Activated T-cell treated with anti-CD3 and anti-CD28 coated beads, Interleukin-2, amount 50 U/mL, for 72 hours (primary cell): Measurements from ENCODE around the gene HADH. TPM values are rescaled to one million over a fixed set of nuclear protein-coding genes. Genes with fewer than 3 reads are reported as not detected.
A peak's percentile ranks its signal among the peaks of the same experiment; 100 is the strongest.
"Not testable (repeated sequence)": the region's sequence is repeated elsewhere in the genome, so short reads cannot be mapped to it uniquely, and the experiment has no call there.

ENCODE experiments used
- ATAC-seq, 2 donors: fragments of 150-1000 bp; cut with Tn5 transposase; replicated peaks in 1 of 2; 2 replicates each; pipeline ENCODE4 v1.10.0; 2021; ENCODE audit warnings: moderate library complexity in 2 of 2, mild to moderate bottlenecking in 1 of 2
- DNase-seq, 2 donors: peaks; one replicate each; pipeline ENCODE4 v3.0.0; 2021 to 2022; ENCODE audit warnings: mixed read lengths in 1 of 2
- H3K27ac Mint-ChIP-seq: one replicate; pipeline ENCODE4 v1.8.0; 2022; ENCODE audit warnings: mild to moderate bottlenecking, moderate library complexity, mixed read lengths
- H3K27me3 Mint-ChIP-seq: one replicate; pipeline ENCODE4 v1.8.0; 2022; ENCODE audit warnings: low read depth, mixed read lengths
- H3K36me3 Mint-ChIP-seq, 2 donors: one replicate each; pipeline ENCODE4 v1.8.0; 2022; ENCODE audit warnings: mixed read lengths in 2 of 2, mild to moderate bottlenecking in 1 of 2; ENCODE audit not compliant: insufficient read depth in 2 of 2
- H3K4me1 Mint-ChIP-seq: one replicate; pipeline ENCODE4 v1.8.0; 2022; ENCODE audit warnings: low read depth, mixed read lengths
- H3K4me3 Mint-ChIP-seq, 2 donors: one replicate each; pipeline ENCODE4 v1.8.0; 2022; ENCODE audit warnings: mild to moderate bottlenecking in 2 of 2, mixed read lengths in 2 of 2, moderate library complexity in 2 of 2
- H3K9me3 Mint-ChIP-seq, 2 donors: one replicate each; pipeline ENCODE4 v1.8.0; 2022; ENCODE audit warnings: mixed read lengths in 2 of 2
- total RNA-seq, 2 donors: library from RNA; stranded (reverse); gene quantifications; one replicate each; pipeline ENCODE4 v1.2.3, GENCODE V29; 2022

The HADH gene
- total RNA-seq, 2 donors from 2014 or later = 35.7 to 45.7 TPM

DNA sequence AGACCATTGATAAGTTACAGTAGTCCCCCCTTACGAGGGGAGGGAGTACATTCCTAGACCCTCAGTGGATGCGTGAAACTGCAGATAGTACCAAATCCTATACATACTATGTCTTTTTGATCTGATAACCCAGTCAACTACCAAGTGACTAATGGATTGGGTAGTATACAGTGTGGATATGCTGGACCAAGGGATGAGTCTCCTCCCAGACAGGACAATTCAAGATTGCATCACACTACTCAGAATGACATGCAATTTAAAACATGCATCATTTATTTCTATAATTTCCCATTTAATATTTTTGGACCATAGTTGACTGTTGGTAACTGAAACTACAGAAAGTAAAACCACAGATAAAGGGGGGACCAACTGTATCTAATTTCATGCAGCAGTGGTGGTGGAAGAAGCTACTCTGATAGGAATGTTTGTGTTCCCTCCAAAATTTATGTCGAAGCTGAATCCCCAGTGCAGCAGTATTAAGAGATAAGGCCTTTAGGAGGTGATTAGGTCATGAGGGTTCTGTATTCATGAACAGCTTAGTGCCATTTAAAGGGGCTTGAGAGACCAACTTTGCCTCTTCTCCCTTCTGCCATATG is 11.9 kb downstream of the HADH start:
- Mint-ChIP-seq H3K27ac (no peak overlapping the region), H3K4me1 (peaks cover 59% of the 10 kb centered on the region), H3K9me3 (peaks cover 3 to 4% of the 10 kb centered on the region in 2 donors), H3K4me3 (no peak overlapping the region), H3K36me3 (peaks cover 5 to 20% of the 10 kb centered on the region in 2 donors), H3K27me3 (no peaks in the 10 kb centered on the region)
- DNase-seq = no peak
- ATAC-seq = no peak

DNA sequence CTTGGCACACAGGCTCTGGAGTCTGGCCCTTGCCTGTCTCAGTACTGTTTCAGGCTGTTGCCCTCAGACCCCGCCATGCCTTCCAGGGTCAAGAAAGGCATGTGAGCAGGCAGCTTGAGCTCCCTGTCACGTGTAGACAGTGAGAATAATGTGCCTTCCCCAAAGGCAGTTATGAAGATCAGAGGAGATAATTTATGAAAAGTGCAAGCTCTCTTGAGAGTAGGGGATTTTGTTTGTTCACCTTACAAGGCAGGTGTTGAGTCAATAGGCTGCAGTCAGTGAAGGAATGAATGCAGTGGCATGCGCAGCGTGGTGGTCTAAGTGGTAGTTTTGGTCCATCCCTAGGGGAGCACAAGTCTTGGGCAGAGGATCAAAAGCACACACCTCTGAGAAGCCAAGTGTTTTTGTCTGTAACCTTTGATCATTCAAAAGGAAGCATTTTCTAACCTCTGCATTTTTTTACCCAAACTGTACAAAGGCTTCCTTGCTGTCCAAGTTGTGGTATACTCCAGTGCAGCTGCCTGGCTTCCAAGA is 14.4 kb downstream of the HADH start:
- H3K4me1 Mint-ChIP-seq = peaks cover 40% of the 10 kb centered on the region
- H3K36me3 Mint-ChIP-seq = peaks cover 5 to 18% of the 10 kb centered on the region in 2 donors
- peak overlapping the region in 1 of 2 donors; percentile 29 for H3K4me3 Mint-ChIP-seq
- no peak overlapping the region for H3K27ac Mint-ChIP-seq
- ATAC-seq (peak; percentile 22 to 39), DNase-seq (no peak)
- no peaks in the 10 kb centered on the region for H3K27me3 Mint-ChIP-seq
- H3K9me3 Mint-ChIP-seq = peaks cover 3 to 4% of the 10 kb centered on the region in 2 donors

DNA sequence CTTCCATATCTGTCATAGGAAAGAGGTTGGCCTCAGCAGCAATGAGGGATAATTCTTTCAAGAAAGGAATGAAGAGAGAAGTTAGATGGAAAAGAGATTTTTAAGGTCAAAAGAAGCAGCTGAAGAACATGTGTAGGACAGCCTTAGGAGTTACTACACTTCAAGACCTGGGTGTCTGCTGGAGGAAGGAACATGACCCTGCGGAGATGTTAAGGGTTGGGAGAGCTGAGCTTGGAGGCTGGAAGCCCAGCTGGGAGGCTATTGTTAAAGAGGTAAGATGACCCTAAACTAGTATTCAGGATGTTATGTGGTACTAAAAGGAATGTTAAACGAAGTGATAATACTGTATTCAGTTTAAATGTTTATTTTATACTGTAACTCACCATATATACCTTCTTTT is 15.0 kb downstream of the HADH start:
- Mint-ChIP-seq H3K36me3 (peaks cover 3 to 12% of the 10 kb centered on the region in 2 donors), H3K27me3 (no peaks in the 10 kb centered on the region), H3K4me1 (peaks cover 34% of the 10 kb centered on the region), H3K9me3 (peaks cover 3 to 4% of the 10 kb centered on the region in 2 donors), H3K4me3 (no peak overlapping the region), H3K27ac (no peak overlapping the region)
- no peak for ATAC-seq
- DNase-seq = no peak

DNA sequence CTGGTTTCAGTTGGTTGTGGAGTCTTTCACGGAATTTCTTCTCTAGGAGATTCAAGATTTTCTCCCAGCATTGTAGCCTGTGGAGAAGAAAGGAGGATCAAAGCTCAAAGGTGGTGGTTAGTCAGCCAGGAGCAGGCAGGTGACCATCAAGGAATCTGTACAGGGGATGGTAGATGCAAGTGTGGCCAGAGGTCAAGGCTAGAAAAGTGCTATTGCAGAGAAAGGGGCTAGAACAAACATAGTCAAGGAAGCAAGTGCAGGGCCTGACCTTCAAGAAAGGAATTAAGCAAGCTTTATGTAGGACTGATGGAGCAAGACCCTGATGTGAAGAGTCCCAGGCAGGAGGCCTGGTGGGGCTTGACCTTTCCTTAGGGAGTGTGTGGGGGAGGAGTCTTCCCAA is 16.1 kb downstream of the HADH start:
- H3K27ac Mint-ChIP-seq = no peak overlapping the region
- peaks cover 0 to 8% of the 10 kb centered on the region in 2 donors for H3K36me3 Mint-ChIP-seq

DNA sequence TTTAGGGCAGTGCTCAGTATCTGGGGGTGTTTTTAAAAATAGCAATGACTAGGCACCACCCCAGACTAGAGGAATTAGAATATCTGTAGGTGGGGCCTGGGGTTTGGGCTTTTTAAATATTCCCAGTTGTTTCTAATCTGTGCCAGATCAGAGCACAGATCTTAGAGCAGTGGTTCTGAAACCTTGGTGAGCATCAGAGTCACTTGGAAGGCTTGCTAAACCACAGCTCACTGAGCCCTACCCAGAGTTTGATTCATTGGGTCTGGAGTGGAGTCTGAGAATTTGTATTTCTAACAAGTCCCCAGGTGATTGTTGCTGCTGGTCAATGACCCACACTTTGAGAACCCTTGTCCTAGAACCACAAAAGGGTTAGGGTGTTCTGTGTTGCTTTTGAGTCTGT is 16.7 kb downstream of the HADH start:
- ATAC-seq = peak in 1 of 2 donors; percentile 31
- DNase-seq = no peak
- Mint-ChIP-seq H3K4me3 (no peak overlapping the region), H3K36me3 (peaks cover 0 to 8% of the 10 kb centered on the region in 2 donors), H3K27ac (no peak overlapping the region), H3K4me1 (peaks cover 29% of the 10 kb centered on the region), H3K27me3 (no peaks in the 10 kb centered on the region), H3K9me3 (no peaks in the 10 kb centered on the region)

More for the DNA sequence above, 16.1 kb downstream of the HADH start:
- Mint-ChIP-seq H3K4me1 (peaks cover 29% of the 10 kb centered on the region), H3K27me3 (no peaks in the 10 kb centered on the region), H3K9me3 (peaks cover 0 to 1% of the 10 kb centered on the region in 2 donors), H3K4me3 (no peak overlapping the region)
- ATAC-seq (no peak), DNase-seq (no peak)

DNA sequence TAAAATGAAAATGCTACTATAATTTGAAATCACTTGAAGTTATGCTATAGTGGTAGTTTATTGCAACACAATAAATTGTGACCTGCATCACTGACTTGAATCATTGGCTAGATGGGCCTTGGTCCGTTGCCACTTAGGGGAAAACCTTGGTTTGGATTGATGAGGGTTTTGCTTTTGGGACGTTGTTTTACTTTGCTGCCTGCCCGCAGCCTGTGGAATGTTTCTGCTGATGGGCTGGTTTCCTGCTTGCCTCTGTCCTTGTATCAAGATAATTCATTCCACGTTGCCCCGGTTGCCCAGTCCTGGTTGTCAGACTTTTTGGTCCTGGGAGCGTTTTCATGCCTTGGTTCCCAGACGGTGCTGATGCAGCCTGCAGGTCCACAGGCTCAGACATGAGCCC is 18.3 kb downstream of the HADH start:
- H3K27me3 Mint-ChIP-seq = no peaks in the 10 kb centered on the region

DNA sequence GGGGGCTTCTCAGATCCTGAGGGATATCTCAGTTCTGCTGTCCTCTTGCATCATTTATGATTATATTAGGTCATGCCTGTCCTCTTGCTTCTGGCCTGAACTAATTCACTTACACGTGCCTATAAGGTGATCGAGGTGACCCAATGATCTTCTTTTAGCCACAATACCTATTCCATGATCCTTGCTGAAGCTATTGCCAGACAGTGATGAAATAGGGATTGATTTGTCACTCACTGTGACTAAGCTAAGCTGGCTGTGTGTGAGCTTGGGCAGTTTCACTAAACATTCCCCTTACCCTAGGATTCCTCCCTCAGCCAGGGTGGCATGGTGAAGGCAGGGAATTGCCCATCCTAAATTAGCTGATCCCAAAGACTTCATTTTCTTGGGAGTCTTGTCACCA is 19.0 kb downstream of the HADH start:
- ATAC-seq (peak in 1 of 2 donors; percentile 66), DNase-seq (no peak)
- Mint-ChIP-seq H3K4me1 (peaks cover 16% of the 10 kb centered on the region), H3K27me3 (no peaks in the 10 kb centered on the region), H3K27ac (no peak overlapping the region), H3K36me3 (peaks cover 0 to 7% of the 10 kb centered on the region in 2 donors), H3K4me3 (no peak overlapping the region), H3K9me3 (no peaks in the 10 kb centered on the region)

More for the DNA sequence above, 18.3 kb downstream of the HADH start:
- Mint-ChIP-seq H3K9me3 (no peaks in the 10 kb centered on the region), H3K4me1 (peaks cover 23% of the 10 kb centered on the region), H3K27ac (no peak overlapping the region), H3K4me3 (no peak overlapping the region), H3K36me3 (peaks cover 0 to 6% of the 10 kb centered on the region in 2 donors)
- ATAC-seq = no peak
- DNase-seq = no peak

DNA sequence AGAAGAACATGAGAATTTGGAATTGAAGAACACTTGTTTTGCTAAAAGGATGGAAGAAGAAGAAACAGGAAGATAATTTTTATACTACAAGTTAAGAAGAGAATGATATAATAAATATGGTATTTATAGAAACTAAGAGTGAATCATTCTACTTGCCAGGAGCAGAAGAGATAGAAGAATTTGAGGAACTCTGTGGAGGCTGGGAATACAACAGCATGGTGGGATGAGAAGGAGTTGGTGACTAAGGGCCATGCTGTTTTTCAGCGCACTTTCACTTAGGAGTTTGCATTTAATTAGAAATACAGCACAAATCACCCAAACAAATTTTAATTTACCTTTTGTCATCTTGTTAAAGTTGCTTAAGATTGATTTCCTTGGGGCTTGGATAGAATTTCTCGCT is 20.5 kb downstream of the HADH start:
- H3K27ac Mint-ChIP-seq = no peak overlapping the region
- ATAC-seq (no peak), DNase-seq (no peak)
- H3K4me3 Mint-ChIP-seq = no peak overlapping the region
- no peaks in the 10 kb centered on the region for H3K9me3 Mint-ChIP-seq
- H3K4me1 Mint-ChIP-seq = peaks cover 11% of the 10 kb centered on the region
- H3K27me3 Mint-ChIP-seq = no peaks in the 10 kb centered on the region
- peaks cover 0 to 8% of the 10 kb centered on the region in 2 donors for H3K36me3 Mint-ChIP-seq

DNA sequence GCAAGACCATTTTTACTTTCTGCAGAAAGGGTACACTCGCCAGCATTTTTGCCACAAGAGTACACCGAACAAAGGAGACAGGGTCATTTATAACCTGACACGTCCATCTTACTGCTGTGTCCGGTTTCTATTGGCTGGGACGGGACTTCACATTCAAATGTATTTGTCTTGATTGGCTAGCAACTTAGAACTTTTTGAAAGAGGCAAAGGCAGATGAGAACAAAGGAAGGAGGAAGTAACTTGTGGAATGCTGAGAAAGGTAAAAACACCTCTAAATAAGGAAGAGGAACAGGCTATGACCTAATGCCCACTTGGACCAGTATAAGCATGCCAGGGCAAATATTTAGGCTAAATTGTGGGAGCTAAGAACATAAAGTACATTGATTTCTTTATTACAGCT is 22.7 kb downstream of the HADH start:
- H3K27me3 Mint-ChIP-seq, H3K4me3 Mint-ChIP-seq, H3K9me3 Mint-ChIP-seq, ATAC-seq, H3K36me3 Mint-ChIP-seq, DNase-seq, H3K4me1 Mint-ChIP-seq, H3K27ac Mint-ChIP-seq: not testable (repeated sequence)

DNA sequence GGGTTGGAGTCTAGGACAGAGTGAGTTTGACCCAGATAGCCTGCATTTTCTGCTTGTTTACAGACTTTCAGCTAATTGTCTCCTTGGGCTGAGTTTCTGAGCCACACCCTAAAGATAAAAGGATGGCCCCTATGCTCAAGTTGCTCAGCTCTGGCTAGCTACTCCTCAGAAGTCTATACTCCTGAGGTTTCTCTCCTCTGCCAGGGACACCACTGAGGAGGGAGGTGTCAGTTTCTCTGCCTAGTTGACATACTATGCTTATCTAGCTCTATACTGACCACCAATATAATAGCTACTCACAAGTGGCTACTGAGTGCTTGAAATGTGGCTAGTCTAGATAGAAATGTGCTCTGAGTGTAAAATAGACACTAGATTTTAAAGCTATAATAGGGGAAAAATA is 23.6 kb downstream of the HADH start:
- Mint-ChIP-seq H3K27ac (no peak overlapping the region), H3K36me3 (peaks cover 0 to 10% of the 10 kb centered on the region in 2 donors), H3K27me3 (no peaks in the 10 kb centered on the region), H3K9me3 (no peaks in the 10 kb centered on the region), H3K4me1 (peaks cover 5% of the 10 kb centered on the region), H3K4me3 (no peak overlapping the region)
- DNase-seq = no peak
- no peak for ATAC-seq

DNA sequence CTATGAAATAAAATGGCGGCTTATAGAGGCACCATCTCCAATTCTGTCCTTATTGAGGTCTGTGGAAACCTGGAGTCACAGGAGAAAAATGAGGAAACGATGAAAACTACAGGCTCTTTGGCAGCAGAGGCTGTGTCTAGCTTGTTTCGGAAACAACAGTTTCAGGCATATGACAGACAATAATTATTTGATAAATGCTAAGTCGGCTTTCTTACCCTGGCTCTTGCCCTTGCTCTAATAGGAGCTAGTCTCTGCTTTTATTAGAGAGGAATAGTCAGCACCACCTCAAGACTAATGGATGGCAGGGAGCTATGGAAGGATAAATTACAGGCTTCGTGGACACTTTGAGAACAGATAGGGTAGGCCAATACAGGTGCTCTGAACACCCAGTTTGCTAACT is 24.3 kb downstream of the HADH start:
- H3K36me3 Mint-ChIP-seq = peaks cover 0 to 10% of the 10 kb centered on the region in 2 donors

DNA sequence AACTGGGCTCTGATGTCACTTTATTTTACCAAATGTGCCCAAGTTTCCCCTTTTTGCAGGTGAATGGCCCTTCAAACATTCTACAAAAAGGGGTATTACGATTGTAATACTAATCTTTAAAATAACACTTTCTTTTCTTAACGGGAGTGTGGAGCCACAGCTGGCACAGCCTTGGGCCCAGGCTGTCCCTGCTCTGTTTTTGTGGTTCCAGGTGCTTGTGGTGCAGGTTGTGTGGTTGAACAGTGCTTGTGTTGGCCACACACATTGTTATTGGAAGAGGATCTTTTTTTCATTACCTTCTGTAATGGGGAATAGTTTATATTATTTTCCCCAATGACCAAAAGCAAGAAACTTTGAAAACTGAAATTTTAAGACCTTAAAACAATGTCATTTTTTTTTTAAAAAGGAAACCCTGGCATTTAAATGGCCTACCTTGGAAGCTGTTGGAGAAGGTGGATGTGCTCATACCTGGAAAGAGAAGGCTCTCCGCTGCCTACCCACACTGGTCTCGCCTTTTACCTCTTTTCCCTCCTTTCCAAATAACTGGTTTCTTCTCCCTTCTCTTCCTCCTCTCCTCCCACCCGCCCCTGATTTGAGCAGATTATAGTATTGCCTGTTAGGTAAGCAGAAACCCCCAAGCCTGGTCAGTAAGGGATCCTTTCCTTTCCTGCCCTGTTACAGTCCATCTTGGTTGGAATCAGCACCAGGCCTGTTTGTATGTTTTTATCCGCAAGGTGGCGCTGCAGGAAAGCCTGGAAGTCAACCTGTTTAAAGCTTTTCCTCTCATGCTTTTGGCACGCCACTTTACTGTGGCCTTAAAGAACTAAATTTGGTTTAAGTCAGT is 28.6 kb downstream of the HADH start:
- Mint-ChIP-seq H3K4me1 (peaks cover 22% of the 10 kb centered on the region), H3K27ac (no peak overlapping the region), H3K27me3 (no peaks in the 10 kb centered on the region), H3K36me3 (peaks cover 5 to 11% of the 10 kb centered on the region in 2 donors), H3K9me3 (no peaks in the 10 kb centered on the region), H3K4me3 (no peak overlapping the region)
- DNase-seq (peak; percentile 79 to 82), ATAC-seq (peak; percentile 62 to 71)

More for the DNA sequence above, 24.3 kb downstream of the HADH start:
- H3K4me1 Mint-ChIP-seq = peaks cover 7% of the 10 kb centered on the region
- no peaks in the 10 kb centered on the region for H3K27me3 Mint-ChIP-seq
- H3K27ac Mint-ChIP-seq = no peak overlapping the region
- H3K4me3 Mint-ChIP-seq = no peak overlapping the region
- no peaks in the 10 kb centered on the region for H3K9me3 Mint-ChIP-seq
- ATAC-seq (no peak), DNase-seq (no peak)

DNA sequence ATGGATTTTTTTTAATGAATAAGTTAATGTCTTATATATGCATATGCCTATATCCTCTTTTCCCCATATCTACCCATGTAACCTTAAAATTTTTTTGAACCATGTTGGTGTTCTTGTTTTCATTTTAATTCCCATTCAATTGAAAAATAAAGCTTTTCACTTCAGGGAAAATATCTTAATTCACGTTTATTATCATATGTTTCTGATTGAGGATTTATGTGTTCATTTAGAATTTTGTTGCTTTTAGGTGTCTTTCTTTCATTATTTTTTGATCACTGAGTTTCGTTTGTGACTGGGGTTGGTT is 29.1 kb downstream of the HADH start:
- no peak for ATAC-seq

More for the DNA sequence above, 29.1 kb downstream of the HADH start:
- no peak overlapping the region for H3K4me3 Mint-ChIP-seq
- H3K27ac Mint-ChIP-seq = no peak overlapping the region
- peaks cover 5 to 9% of the 10 kb centered on the region in 2 donors for H3K36me3 Mint-ChIP-seq
- H3K9me3 Mint-ChIP-seq = no peaks in the 10 kb centered on the region
- no peaks in the 10 kb centered on the region for H3K27me3 Mint-ChIP-seq
- H3K4me1 Mint-ChIP-seq = peaks cover 22% of the 10 kb centered on the region
- DNase-seq = no peak
